ENCODE results near the gene MYBPHL. TPM values are rescaled to one million over a fixed set of nuclear protein-coding genes. Genes with fewer than 3 reads are reported as not detected.

The MYBPHL gene
- total and polyA plus RNA-seq, 2 of the 13 experiments (the other 11 are each of a cell fraction or from before 2014, with no cell fraction given) = 3.7 to 3.8 TPM

- TF ChIP-seq ZNF83 (CRISPR knock-in tag; IDR thresholded peaks at IDR 0.05; ENCODE audit: borderline replicate concordance) (no peak), ZNF292 (CRISPR knock-in tag; IDR thresholded peaks at IDR 0.05; ENCODE audit: borderline replicate concordance, low read depth) (no peak; the same call in 1 of the 2 replicates), CEBPZ (IDR thresholded peaks at IDR 0.05; ENCODE audit: low read length) (no peak), CBX1 (IDR thresholded peaks at IDR 0.05; ENCODE audit: low read depth) (no peak), ZNF276 (CRISPR knock-in tag; IDR thresholded peaks at IDR 0.05; ENCODE audit: low read depth) (peak; percentile 89), THAP9 (CRISPR knock-in tag; IDR thresholded peaks at IDR 0.05; ENCODE audit: borderline replicate concordance) (0 out of 2 replicates have a peak, but pooled peaks have one; percentile 20), ZNF275 (CRISPR knock-in tag; IDR thresholded peaks at IDR 0.05; ENCODE audit: borderline replicate concordance) (no peak; the same call in 1 of the 2 replicates), TIGD3 (CRISPR knock-in tag; IDR thresholded peaks at IDR 0.05; ENCODE audit: borderline replicate concordance) (0 out of 2 replicates have a peak, but pooled peaks have one; percentile 53), MEIS1 (CRISPR knock-in tag; IDR thresholded peaks at IDR 0.05; ENCODE audit: borderline replicate concordance) (peak; percentile 80; the same call in 1 of the 2 replicates), ATF5 (CRISPR knock-in tag; IDR thresholded peaks at IDR 0.05; ENCODE audit: low read depth) (0 out of 2 replicates have a peak, but pooled peaks have one; percentile 49), LCORL (IDR thresholded peaks at IDR 0.05) (no peak), LCORL (CRISPR knock-in tag; IDR thresholded peaks at IDR 0.05) (peak; percentile 96), ZBTB1 (CRISPR knock-in tag; IDR thresholded peaks at IDR 0.05; ENCODE audit: borderline replicate concordance) (no peak)
Observed at GRCh38 chr1:109263597-109264378, 43.0 kb downstream of the MYBPHL start (continued).
